ENCODE results near the gene ICAM5.
A peak's percentile ranks its signal among the peaks of the same experiment; 100 is the strongest.

The ICAM5 gene

GRCh38 chr19:10293637-10294367 lies 4.0 kb downstream of the ICAM5 start:
- no peak for DNase-seq (ENCODE audit: low read depth)
- no peak overlapping the region for H3K4me3 ChIP-seq (ENCODE audit: low read length)
- TF ChIP-seq, protein P1, sequence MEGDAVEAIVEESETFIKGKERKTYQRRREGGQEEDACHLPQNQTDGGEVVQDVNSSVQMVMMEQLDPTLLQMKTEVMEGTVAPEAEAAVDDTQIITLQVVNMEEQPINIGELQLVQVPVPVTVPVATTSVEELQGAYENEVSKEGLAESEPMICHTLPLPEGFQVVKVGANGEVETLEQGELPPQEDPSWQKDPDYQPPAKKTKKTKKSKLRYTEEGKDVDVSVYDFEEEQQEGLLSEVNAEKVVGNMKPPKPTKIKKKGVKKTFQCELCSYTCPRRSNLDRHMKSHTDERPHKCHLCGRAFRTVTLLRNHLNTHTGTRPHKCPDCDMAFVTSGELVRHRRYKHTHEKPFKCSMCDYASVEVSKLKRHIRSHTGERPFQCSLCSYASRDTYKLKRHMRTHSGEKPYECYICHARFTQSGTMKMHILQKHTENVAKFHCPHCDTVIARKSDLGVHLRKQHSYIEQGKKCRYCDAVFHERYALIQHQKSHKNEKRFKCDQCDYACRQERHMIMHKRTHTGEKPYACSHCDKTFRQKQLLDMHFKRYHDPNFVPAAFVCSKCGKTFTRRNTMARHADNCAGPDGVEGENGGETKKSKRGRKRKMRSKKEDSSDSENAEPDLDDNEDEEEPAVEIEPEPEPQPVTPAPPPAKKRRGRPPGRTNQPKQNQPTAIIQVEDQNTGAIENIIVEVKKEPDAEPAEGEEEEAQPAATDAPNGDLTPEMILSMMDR (conservative IDR thresholded peaks at IDR 0.05; ENCODE audit: low read length), result no peak

DNA sequence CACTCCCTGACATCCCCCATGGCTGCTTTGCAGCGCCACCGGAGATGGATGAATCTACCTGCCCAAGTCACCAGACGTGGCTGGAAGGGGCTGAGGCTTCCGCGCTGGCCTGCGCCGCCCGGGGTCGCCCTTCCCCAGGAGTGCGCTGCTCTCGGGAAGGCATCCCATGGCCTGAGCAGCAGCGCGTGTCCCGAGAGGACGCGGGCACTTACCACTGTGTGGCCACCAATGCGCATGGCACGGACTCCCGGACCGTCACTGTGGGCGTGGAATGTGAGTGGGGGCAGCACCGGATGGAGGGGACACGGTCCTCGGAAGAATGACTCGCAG lies 4.6 kb downstream of the ICAM5 start:
- DNase-seq (ENCODE audit: low read depth), result no peak
- no peak overlapping the region for H3K4me3 ChIP-seq (ENCODE audit: low read length)

DNA sequence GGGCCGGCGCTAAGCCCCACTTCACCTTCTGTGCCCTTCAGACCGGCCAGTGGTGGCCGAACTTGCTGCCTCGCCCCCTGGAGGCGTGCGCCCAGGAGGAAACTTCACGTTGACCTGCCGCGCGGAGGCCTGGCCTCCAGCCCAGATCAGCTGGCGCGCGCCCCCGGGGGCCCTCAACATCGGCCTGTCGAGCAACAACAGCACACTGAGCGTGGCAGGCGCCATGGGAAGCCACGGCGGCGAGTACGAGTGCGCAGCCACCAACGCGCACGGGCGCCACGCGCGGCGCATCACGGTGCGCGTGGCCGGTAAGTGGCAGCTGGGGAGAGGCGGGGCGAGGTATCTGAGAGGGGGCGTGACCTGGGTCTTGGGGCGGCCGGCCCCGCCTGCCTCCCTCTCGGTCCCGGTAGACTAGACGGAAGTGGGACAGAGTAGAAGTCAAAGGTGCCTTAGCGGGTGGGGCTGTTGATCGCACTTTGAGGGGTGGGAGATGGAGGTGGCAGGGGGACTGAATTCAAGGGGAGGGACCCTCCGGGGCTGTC lies 5.6 kb downstream of the ICAM5 start:
- no peak for DNase-seq (ENCODE audit: low read depth)
- TF ChIP-seq, protein P1 (conservative IDR thresholded peaks at IDR 0.05; ENCODE audit: low read length), result 0 out of 2 replicates have a peak, but pooled peaks have one; percentile 2
- H3K4me3 ChIP-seq (ENCODE audit: low read length), result no peak overlapping the region

More for the DNA sequence above, 4.6 kb downstream of the ICAM5 start:
- TF ChIP-seq, protein P1 (conservative IDR thresholded peaks at IDR 0.05; ENCODE audit: low read length), result no peak

DNA sequence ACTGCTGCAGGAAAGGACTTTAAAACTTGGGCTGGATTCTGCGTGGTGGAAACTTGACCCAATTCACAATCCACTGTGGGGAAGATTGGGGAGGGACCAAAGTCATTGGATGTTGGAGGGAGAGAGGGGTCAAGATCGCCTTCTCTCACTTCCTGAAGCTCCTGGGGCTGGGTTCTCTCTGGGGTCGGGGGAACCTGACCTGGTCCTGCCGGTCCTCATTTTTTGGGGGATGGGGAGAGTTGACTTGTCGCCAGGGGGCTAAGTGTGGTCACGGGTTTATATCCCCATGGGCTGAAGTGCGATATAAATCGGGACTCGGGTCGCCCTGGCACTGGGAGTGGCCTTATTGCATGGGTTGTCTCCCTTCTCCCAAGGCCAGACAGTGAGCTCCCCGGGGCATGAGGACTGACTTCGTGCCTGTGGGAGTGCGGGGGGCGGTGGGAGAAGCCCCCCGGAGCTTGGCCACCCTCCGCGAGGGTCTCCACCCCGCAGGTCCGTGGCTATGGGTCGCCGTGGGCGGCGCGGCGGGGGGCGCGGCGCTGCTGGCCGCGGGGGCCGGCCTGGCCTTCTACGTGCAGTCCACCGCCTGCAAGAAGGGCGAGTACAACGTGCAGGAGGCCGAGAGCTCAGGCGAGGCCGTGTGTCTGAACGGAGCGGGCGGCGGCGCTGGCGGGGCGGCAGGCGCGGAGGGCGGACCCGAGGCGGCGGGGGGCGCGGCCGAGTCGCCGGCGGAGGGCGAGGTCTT lies 6.3 kb downstream of the ICAM5 start:
- H3K4me3 ChIP-seq (ENCODE audit: low read length), result no peak overlapping the region
- TF ChIP-seq, protein P1 (conservative IDR thresholded peaks at IDR 0.05; ENCODE audit: low read length), result no peak
- no peak for DNase-seq (ENCODE audit: low read depth)

DNA sequence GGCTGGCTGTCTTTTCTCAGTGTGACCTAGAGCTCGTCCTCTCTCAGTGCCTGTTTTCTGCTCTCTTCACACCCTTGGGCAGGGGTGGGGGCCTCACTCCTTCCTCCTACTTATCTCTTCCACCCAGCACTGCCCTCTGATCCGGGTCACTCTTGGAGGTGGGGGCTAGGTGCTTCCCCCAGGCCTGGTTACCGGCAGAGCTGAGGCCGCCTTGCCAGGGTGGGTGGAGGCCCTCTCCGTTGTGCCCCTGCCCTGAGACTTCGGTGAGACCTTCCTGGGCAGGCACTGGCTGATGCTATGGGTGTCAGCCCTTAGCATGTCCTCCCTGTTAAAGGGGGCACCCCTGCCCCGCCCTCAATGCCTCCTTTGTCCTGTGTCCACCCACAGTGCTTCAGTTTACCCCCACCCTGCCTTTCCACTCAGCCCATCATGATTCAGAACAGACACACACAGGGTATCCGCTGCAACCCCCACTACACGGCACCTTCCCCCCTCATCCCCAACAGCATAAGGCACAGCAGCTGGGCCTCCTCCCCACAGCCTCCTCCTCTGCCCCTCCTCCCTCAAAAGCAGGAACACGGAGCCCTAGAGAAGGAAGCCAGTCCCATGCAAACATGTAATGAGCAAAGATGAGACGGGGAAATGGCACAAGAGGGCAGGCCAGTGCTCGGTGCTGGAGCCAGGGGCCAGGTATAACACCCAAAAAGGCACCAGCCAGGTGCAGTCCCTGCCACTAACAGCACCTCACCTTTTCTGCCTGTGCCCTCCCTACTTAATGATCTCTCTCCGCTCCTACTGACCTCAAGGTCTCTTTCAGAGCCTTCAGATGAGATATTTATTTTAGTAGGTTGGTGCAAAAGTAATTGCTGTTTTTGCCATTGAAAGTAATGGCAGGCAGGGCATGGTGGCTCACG lies 10.1 kb downstream of the ICAM5 start:
- H3K4me3 ChIP-seq (ENCODE audit: low read length), result no peak overlapping the region
- no peak for DNase-seq (ENCODE audit: low read depth)
- TF ChIP-seq, protein P1 (conservative IDR thresholded peaks at IDR 0.05; ENCODE audit: low read length), result no peak

DNA sequence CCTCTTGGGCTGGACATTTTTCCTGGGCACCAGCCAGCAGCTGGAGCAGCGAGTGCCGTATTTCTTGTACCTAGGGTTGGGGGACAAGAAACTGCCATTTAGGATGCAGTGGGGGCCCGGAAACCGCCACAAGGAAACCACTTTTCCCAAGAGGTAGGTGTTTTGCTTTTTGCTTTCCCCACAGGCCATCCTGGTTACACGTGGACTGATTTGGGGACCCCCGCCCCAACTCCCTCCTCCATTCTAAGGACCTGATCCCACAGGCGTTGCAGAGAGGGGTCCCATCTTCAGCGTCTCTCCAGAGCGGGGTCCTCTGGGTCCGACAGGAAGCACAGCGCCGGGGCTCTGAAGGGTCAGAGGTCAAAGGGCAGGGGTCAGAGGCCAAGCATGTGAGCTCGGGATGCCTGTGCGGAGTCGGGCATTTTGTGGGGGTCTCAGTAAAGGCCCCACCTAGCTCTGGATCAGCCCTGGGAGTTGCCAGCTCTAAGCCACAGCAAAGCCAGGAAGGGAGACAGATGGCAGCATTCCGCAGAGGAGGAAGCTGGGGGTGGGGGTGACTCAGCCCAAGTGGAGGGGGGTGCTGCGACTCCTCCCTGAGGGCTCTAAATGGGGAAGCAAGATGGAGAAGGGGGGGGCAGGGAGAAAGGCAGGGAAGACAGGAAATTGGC lies 15.5 kb downstream of the ICAM5 start:
- DNase-seq (ENCODE audit: low read depth), result peak; percentile 49
- TF ChIP-seq, protein P1 (conservative IDR thresholded peaks at IDR 0.05; ENCODE audit: low read length), result no peak

More for the DNA sequence above, 15.5 kb downstream of the ICAM5 start:
- H3K4me3 ChIP-seq (ENCODE audit: low read length), result no peak overlapping the region

Measured in AG10803 (cell line).